HG02973 (cell line): ENCODE results near the gene NKX2-3.

Experiments used
- ATAC-seq: cut with Tn5 transposase; IDR thresholded peaks from one replicate; pipeline ENCODE4 v1.9.1; 2021; ENCODE audit warnings: moderate library complexity; ENCODE audit not compliant: unreplicated experiment

Gene NKX2-3

GRCh38 chr10:99573790-99574189 lies 41.0 kb downstream of the NKX2-3 start:
- no peak for ATAC-seq

GRCh38 chr10:99579971-99580370 lies 47.2 kb downstream of the NKX2-3 start:
- ATAC-seq = no peak

- ATAC-seq = no peak
Observed at GRCh38 chr10:99582255-99582770, 49.6 kb downstream of the NKX2-3 start.

GRCh38 chr10:99583687-99584086 lies 50.9 kb downstream of the NKX2-3 start:
- ATAC-seq = no peak
